ENCODE measurements around the gene DNAH1. TPM values are rescaled to one million over a fixed set of nuclear protein-coding genes. Genes with fewer than 3 reads are reported as not detected.

DNAH1 gene
- total RNA-seq, 1 donor = 8.7 TPM

GRCh38 chr3:52302426-52303145 is 13.5 kb upstream of the DNAH1 start:
- no peak overlapping the region for H2AFZ ChIP-seq (ENCODE audit: low read length)
- TF ChIP-seq CTCF (IDR thresholded peaks at IDR 0.05; ENCODE audit: extremely low read depth, low read depth, low read length) = no peak
- no peak for DNase-seq (ENCODE audit: insufficient read length, low spot score, missing footprints)
- peaks cover 12% of the 10 kb centered on the region for H3K4me1 ChIP-seq (ENCODE audit: insufficient read depth, low read length)
- no peaks in the 10 kb centered on the region for H3K27me3 ChIP-seq (ENCODE audit: insufficient read depth, low read length)
- H3K79me2 ChIP-seq (ENCODE audit: insufficient read depth, low read length) = no peaks in the 10 kb centered on the region
- H3K36me3 ChIP-seq (ENCODE audit: insufficient read depth, low read length) = no peaks in the 10 kb centered on the region
- H3K4me2 ChIP-seq (ENCODE audit: insufficient read depth, low read length) = no peak overlapping the region
- no peak overlapping the region for H3K4me3 ChIP-seq (ENCODE audit: insufficient read depth, low read length)
- peaks cover 9% of the 10 kb centered on the region for H4K20me1 ChIP-seq (ENCODE audit: insufficient read depth, low read length)
- H3K27ac ChIP-seq (ENCODE audit: low read depth, low read length) = no peak overlapping the region
- no peaks in the 10 kb centered on the region for H3K9me3 ChIP-seq (ENCODE audit: low read depth, low read length)

- Histone ChIP-seq H2AFZ (ENCODE audit: low read length) (no peak overlapping the region), H3K4me1 (ENCODE audit: insufficient read depth, low read length) (peaks cover 12% of the 10 kb centered on the region), H3K27me3 (ENCODE audit: insufficient read depth, low read length) (no peaks in the 10 kb centered on the region), H3K36me3 (ENCODE audit: insufficient read depth, low read length) (no peaks in the 10 kb centered on the region), H3K27ac (ENCODE audit: low read depth, low read length) (no peak overlapping the region), H3K9me3 (ENCODE audit: low read depth, low read length) (no peaks in the 10 kb centered on the region), H3K4me3 (ENCODE audit: insufficient read depth, low read length) (no peak overlapping the region), H4K20me1 (ENCODE audit: insufficient read depth, low read length) (peaks cover 9% of the 10 kb centered on the region), H3K79me2 (ENCODE audit: insufficient read depth, low read length) (no peaks in the 10 kb centered on the region), H3K4me2 (ENCODE audit: insufficient read depth, low read length) (no peak overlapping the region)
- no peak for DNase-seq (ENCODE audit: insufficient read length, low spot score, missing footprints)
- no peak for TF ChIP-seq CTCF (IDR thresholded peaks at IDR 0.05; ENCODE audit: extremely low read depth, low read depth, low read length)
These were observed 12.3 kb upstream of the DNAH1 start for GRCh38 chr3:52303811-52304210.

GRCh38 chr3:52305926-52306325 is 10.2 kb upstream of the DNAH1 start:
- DNase-seq (ENCODE audit: insufficient read length, low spot score, missing footprints) = no peak
- TF ChIP-seq CTCF (IDR thresholded peaks at IDR 0.05; ENCODE audit: extremely low read depth, low read depth, low read length) = no peak
- no peaks in the 10 kb centered on the region for H3K79me2 ChIP-seq (ENCODE audit: insufficient read depth, low read length)
- peaks cover 3% of the 10 kb centered on the region for H4K20me1 ChIP-seq (ENCODE audit: insufficient read depth, low read length)
- H3K4me3 ChIP-seq (ENCODE audit: insufficient read depth, low read length) = no peak overlapping the region
- no peaks in the 10 kb centered on the region for H3K27me3 ChIP-seq (ENCODE audit: insufficient read depth, low read length)
- H3K4me1 ChIP-seq (ENCODE audit: insufficient read depth, low read length) = peaks cover under 1% of the 10 kb centered on the region
- H2AFZ ChIP-seq (ENCODE audit: low read length) = no peak overlapping the region
- no peak overlapping the region for H3K27ac ChIP-seq (ENCODE audit: low read depth, low read length)
- no peaks in the 10 kb centered on the region for H3K36me3 ChIP-seq (ENCODE audit: insufficient read depth, low read length)
- H3K9me3 ChIP-seq (ENCODE audit: low read depth, low read length) = no peaks in the 10 kb centered on the region
- no peak overlapping the region for H3K4me2 ChIP-seq (ENCODE audit: insufficient read depth, low read length)

DNA sequence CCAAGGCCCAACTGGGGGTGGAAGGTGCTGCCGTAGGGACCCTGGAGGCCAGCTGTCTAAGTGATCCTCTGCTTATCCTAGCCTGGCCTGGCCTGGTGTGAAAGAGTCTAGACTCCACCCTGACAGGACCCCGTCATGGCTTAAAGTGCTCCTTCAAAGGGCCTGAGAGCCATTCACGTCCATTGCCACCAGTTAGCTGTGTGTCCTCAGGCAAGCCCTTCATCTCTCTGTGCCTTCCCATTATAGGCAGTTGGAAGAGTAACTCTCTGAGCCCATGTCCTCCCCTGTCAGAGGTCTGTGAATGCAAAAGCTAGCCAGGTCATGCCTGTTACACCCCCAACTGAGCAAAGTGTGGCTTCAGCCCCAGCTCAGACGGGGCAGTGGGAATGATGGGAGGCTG is 9.1 kb upstream of the DNAH1 start:
- Histone ChIP-seq H3K4me3 (ENCODE audit: insufficient read depth, low read length) (no peak overlapping the region), H3K79me2 (ENCODE audit: insufficient read depth, low read length) (no peaks in the 10 kb centered on the region), H2AFZ (ENCODE audit: low read length) (no peak overlapping the region), H3K4me1 (ENCODE audit: insufficient read depth, low read length) (no peaks in the 10 kb centered on the region), H3K36me3 (ENCODE audit: insufficient read depth, low read length) (no peaks in the 10 kb centered on the region), H4K20me1 (ENCODE audit: insufficient read depth, low read length) (no peaks in the 10 kb centered on the region), H3K4me2 (ENCODE audit: insufficient read depth, low read length) (no peak overlapping the region), H3K27ac (ENCODE audit: low read depth, low read length) (no peak overlapping the region), H3K9me3 (ENCODE audit: low read depth, low read length) (no peaks in the 10 kb centered on the region), H3K27me3 (ENCODE audit: insufficient read depth, low read length) (no peaks in the 10 kb centered on the region)
- no peak for TF ChIP-seq CTCF (IDR thresholded peaks at IDR 0.05; ENCODE audit: extremely low read depth, low read depth, low read length)
- no peak for DNase-seq (ENCODE audit: insufficient read length, low spot score, missing footprints)
